Brain microvascular endothelial cell (primary cell): Measurements from ENCODE around the gene XRN1.
"Not testable (repeated sequence)": the region's sequence is repeated elsewhere in the genome, so short reads cannot be mapped to it uniquely, and the experiment has no call there.

Experiments used
- DNase-seq: peaks from one replicate; pipeline ENCODE4 v3.0.0-alpha.2; 2020
- H3K27ac ChIP-seq: fragments of 250-450 bp; sonication (Bioruptor Pico); 2 replicates; pipeline ENCODE4 v1.5.1; 2020; ENCODE audit warnings: mild to moderate bottlenecking, moderate library complexity
- H3K27me3 ChIP-seq: fragments of 250-450 bp; sonication (Bioruptor Pico); replicated peaks from 2 replicates; pipeline ENCODE4 v1.5.1; 2020; ENCODE audit warnings: mild to moderate bottlenecking
- H3K36me3 ChIP-seq: fragments of 250-450 bp; sonication (Bioruptor Pico); replicated peaks from 2 replicates; pipeline ENCODE4 v1.5.1; 2020; ENCODE audit warnings: mild to moderate bottlenecking
- H3K4me3 ChIP-seq: 2 replicates; pipeline ENCODE4 v1.5.1; 2011; ENCODE audit warnings: low read depth, mild to moderate bottlenecking, control low read depth, low read length, moderate library complexity
- in situ Hi-C: cut with HindIII; loops from 2 replicates; pipeline ENCODE4 v1.10.0; 2017; ENCODE audit warnings: low sequenced_read_pairs, low pct_ligation_motif_present
- TF ChIP-seq, protein P1 (sequence below): IDR thresholded peaks from 2 replicates; pipeline ENCODE4 v1.5.1; 2011; ENCODE audit warnings: low read depth, mild to moderate bottlenecking, moderate library complexity, low read length, control low read depth, inconsistent platforms; ENCODE audit errors: missing control alignments

Gene XRN1

DNA sequence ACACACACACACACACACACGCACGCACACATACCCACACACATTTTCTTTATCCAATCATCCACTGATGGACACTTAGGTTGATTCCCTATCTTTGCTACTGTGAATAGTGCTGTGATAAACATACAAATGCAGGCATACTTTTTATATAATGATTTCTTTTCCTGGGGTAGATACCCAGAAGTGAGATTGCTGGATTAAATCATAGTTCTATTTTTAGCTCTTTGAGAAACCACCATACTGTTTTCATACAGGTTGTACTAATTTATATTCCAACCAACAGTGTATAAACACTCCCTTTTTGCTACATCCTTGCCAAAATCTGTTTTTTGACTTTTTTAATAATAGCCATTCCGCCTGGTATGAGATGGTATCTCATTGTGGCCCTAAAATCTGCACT is 127.9 kb downstream of the XRN1 start:
- in situ Hi-C loops, result no loop called here
- no peak overlapping the region for H3K27ac ChIP-seq
- TF ChIP-seq, protein P1, sequence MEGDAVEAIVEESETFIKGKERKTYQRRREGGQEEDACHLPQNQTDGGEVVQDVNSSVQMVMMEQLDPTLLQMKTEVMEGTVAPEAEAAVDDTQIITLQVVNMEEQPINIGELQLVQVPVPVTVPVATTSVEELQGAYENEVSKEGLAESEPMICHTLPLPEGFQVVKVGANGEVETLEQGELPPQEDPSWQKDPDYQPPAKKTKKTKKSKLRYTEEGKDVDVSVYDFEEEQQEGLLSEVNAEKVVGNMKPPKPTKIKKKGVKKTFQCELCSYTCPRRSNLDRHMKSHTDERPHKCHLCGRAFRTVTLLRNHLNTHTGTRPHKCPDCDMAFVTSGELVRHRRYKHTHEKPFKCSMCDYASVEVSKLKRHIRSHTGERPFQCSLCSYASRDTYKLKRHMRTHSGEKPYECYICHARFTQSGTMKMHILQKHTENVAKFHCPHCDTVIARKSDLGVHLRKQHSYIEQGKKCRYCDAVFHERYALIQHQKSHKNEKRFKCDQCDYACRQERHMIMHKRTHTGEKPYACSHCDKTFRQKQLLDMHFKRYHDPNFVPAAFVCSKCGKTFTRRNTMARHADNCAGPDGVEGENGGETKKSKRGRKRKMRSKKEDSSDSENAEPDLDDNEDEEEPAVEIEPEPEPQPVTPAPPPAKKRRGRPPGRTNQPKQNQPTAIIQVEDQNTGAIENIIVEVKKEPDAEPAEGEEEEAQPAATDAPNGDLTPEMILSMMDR, result no peak

DNA sequence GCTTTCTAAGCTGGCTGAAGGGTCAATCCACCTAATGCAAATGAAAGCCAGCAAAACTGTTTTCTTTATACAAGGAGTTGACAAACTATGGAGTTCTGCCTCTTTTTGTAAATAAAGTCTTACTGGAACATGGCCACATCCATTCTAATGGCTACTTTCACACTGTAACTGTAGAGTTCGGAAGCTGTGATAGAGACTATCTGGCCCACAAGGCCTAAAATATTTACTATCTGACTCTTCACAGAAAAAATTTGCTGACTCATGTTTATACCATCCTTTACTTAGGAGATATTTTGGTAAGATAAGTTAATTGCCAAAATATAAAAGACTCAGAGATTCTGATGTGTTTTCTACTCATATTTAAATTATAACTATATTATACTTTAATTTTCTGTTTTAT is 128.7 kb downstream of the XRN1 start:
- Histone ChIP-seq H3K27me3 (no peaks in the 10 kb centered on the region), H3K4me3 (no peak overlapping the region), H3K36me3 (no peaks in the 10 kb centered on the region), H3K27ac (peak overlapping the region; percentile 46)
- peak; percentile 37 for DNase-seq
- in situ Hi-C loops, result no loop called here
- TF ChIP-seq, protein P1, result no peak

More for the DNA sequence above, 127.9 kb downstream of the XRN1 start:
- DNase-seq, result no peak
- no peak overlapping the region for H3K4me3 ChIP-seq
- H3K36me3 ChIP-seq, result no peaks in the 10 kb centered on the region
- H3K27me3 ChIP-seq, result no peaks in the 10 kb centered on the region

DNA sequence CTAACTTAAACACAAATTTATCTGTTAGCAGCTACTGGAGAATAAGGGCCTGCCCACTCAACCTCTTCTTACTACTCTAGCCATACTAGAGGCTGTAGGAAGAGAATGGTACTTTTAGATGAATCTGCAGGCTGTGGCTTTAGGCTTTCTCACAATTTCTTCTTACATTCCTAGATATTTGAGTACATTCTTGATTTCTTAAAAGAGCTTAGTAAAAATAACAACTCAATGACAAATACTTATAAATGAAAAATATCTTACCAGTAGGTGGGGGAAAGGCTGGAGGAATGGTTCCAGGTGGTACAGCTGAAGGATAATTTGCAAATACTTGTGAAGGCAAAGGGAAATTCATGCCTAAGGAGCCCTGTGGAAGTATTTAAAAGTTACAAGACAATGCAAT is 129.5 kb downstream of the XRN1 start:
- DNase-seq, result peak; percentile 5
- Histone ChIP-seq H3K27ac (peak overlapping the region; percentile 46), H3K36me3 (no peaks in the 10 kb centered on the region), H3K4me3 (no peak overlapping the region), H3K27me3 (no peaks in the 10 kb centered on the region)
- TF ChIP-seq, protein P1, result no peak
- in situ Hi-C loops, result no loop called here

DNA sequence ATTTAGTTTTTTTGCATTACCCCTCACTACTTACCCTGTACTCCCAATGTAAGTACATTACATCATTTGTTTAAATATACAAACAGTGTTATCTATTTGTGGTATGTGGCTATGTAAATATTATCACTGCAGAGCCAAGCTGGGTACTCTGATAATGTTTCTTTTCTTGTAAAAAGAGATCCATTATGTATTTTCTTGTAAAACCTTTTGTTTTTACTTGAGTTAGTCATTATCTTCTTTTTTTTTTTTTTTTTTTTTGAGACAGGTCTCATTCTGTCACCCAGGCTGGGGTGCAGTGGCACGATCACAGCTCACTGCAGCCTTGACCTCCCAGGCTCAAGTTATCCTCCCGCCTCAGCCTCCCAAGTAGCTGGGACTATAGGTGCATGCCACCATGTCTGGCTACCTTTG is 131.9 kb downstream of the XRN1 start:
- H3K27ac ChIP-seq, H3K4me3 ChIP-seq, H3K36me3 ChIP-seq, DNase-seq, H3K27me3 ChIP-seq, in situ Hi-C loops: not testable (repeated sequence)

DNA sequence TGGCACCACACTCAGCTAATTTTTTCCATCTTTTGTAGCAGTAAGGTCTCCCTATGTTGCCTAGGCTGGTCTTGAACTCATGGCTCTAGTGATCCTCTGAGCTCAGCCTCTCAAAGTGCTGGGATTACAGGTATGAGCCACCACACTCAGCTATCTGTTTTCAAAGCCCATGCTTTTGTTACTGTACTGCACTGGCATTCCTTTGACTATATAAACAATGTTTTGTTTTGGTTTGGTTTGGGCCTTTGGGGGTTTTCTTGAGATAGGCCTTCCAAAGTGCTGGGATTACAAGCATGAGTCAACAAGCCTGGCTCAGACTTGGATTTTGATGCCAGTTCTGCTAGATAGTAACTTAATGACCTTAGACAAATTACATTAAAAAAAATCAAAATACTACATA is 132.8 kb downstream of the XRN1 start:
- no peak overlapping the region for H3K27ac ChIP-seq

DNA sequence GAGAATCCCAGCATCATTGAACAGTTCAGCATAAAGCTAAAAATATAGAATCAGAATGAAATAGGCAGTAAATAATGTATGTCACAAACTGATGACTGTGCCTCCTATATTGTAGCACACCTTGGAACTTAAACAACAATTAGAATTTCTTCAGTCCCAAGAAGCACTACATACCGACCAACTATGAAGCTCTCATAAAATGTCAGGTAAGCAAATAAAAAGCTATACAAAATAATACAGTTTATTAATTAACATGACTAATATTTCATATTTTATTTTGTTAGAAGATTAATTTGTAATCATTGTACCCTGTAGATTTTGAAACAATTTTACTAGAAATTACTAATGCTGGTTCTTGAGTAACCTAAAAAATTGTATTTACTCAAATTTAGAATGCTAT is 137.4 kb downstream of the XRN1 start:
- TF ChIP-seq, protein P1, result no peak
- Histone ChIP-seq H3K27me3 (no peaks in the 10 kb centered on the region), H3K27ac (no peak overlapping the region), H3K4me3 (no peak overlapping the region), H3K36me3 (peaks cover 6% of the 10 kb centered on the region)
- DNase-seq, result no peak
- in situ Hi-C loops, result no loop called here

More for the DNA sequence above, 132.8 kb downstream of the XRN1 start:
- no peaks in the 10 kb centered on the region for H3K27me3 ChIP-seq
- TF ChIP-seq, protein P1, result no peak
- no peak overlapping the region for H3K4me3 ChIP-seq
- DNase-seq, result peak; percentile 88
- peaks cover 6% of the 10 kb centered on the region for H3K36me3 ChIP-seq
- in situ Hi-C loops, result no loop called here

DNA sequence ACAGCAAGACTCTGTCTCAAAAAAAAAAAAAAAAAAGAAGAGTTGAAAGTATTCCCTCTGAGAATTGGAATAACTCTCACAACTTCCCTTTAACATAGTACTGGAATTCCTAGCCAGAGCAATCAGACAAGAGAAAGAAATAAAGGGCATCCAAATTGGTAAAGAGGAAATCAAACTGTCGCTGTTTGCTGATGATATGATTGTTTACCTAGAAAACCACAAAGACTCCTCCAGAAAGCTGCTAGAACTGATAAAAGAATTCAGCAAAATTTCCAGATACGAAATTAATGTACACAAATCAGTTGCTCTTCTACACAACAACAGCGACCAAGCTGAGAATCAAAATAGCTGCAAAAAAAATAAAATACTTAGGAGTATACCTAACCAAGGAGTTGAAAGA is 145.0 kb downstream of the XRN1 start:
- DNase-seq, H3K36me3 ChIP-seq, in situ Hi-C loops, H3K27ac ChIP-seq, H3K27me3 ChIP-seq, H3K4me3 ChIP-seq: not testable (repeated sequence)
